GM18870 (cell line): ENCODE results near the gene HNRNPUL1.

Experiments
- ATAC-seq: cut with Tn5 transposase; IDR thresholded peaks from one replicate; pipeline ENCODE4 v1.9.1; 2021; ENCODE audit warnings: moderate library complexity; ENCODE audit not compliant: unreplicated experiment

Gene HNRNPUL1

GRCh38 chr19:41233748-41234240 lies 30.4 kb upstream of the HNRNPUL1 start:
- no peak for ATAC-seq

- no peak for ATAC-seq
Measured at GRCh38 chr19:41234512-41235168, 29.5 kb upstream of the HNRNPUL1 start.

- ATAC-seq, result no peak
Measured at GRCh38 chr19:41235480-41235879, 28.7 kb upstream of the HNRNPUL1 start.

GRCh38 chr19:41238244-41238643 lies 25.9 kb upstream of the HNRNPUL1 start:
- ATAC-seq, result no peak

GRCh38 chr19:41239363-41239762 lies 24.8 kb upstream of the HNRNPUL1 start:
- ATAC-seq, result no peak

GRCh38 chr19:41239961-41240574 lies 24.1 kb upstream of the HNRNPUL1 start:
- no peak for ATAC-seq

GRCh38 chr19:41241859-41242258 lies 22.3 kb upstream of the HNRNPUL1 start:
- ATAC-seq, result no peak

- no peak for ATAC-seq
Measured at GRCh38 chr19:41244117-41244516, 20.1 kb upstream of the HNRNPUL1 start.

- ATAC-seq, result no peak
Measured at GRCh38 chr19:41245843-41246242, 18.3 kb upstream of the HNRNPUL1 start.

- no peak for ATAC-seq
Measured at GRCh38 chr19:41248895-41249294, 15.3 kb upstream of the HNRNPUL1 start.

GRCh38 chr19:41249707-41250423 lies 14.3 kb upstream of the HNRNPUL1 start:
- no peak for ATAC-seq

GRCh38 chr19:41253660-41254059 lies 10.5 kb upstream of the HNRNPUL1 start:
- no peak for ATAC-seq

GRCh38 chr19:41255171-41255570 lies 9.0 kb upstream of the HNRNPUL1 start:
- no peak for ATAC-seq

- no peak for ATAC-seq
Measured at GRCh38 chr19:41261474-41262190, 2.5 kb upstream of the HNRNPUL1 start.

GRCh38 chr19:41263042-41263849 lies 926 bp upstream of the HNRNPUL1 start:
- peak; percentile 1 for ATAC-seq

- ATAC-seq, result no peak
Measured at GRCh38 chr19:41264581-41265394, 616 bp downstream of the HNRNPUL1 start.

GRCh38 chr19:41265395-41266153 lies 1.4 kb downstream of the HNRNPUL1 start:
- no peak for ATAC-seq

- ATAC-seq, result no peak
Measured at GRCh38 chr19:41269055-41269454, 4.9 kb downstream of the HNRNPUL1 start.

GRCh38 chr19:41269571-41269970 lies 5.4 kb downstream of the HNRNPUL1 start:
- ATAC-seq, result no peak
